Stimulated activated CD4-positive, alpha-beta T cell treated with anti-CD3 and anti-CD28 coated beads, Interleukin-4, amount 100 ng/mL, for 24 hours (primary cell): ENCODE data around the gene IZUMO3.
"Not testable (repeated sequence)": the region's sequence is repeated elsewhere in the genome, so short reads cannot be mapped to it uniquely, and the experiment has no call there.

ENCODE experiments used
- DNase-seq: peaks from one replicate; pipeline ENCODE4 v3.0.0-alpha.2; 2020

Gene IZUMO3, protein sequence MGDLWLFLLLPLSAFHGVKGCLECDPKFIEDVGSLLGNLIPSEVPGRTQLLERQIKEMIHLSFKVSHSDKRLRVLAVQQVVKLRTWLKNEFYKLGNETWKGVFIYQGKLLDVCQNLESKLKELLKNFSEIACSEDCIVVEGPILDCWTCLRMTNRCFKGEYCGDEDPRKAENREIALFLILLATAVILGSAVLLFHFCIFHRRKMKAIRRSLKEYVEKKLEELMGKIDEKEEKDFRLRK

DNA sequence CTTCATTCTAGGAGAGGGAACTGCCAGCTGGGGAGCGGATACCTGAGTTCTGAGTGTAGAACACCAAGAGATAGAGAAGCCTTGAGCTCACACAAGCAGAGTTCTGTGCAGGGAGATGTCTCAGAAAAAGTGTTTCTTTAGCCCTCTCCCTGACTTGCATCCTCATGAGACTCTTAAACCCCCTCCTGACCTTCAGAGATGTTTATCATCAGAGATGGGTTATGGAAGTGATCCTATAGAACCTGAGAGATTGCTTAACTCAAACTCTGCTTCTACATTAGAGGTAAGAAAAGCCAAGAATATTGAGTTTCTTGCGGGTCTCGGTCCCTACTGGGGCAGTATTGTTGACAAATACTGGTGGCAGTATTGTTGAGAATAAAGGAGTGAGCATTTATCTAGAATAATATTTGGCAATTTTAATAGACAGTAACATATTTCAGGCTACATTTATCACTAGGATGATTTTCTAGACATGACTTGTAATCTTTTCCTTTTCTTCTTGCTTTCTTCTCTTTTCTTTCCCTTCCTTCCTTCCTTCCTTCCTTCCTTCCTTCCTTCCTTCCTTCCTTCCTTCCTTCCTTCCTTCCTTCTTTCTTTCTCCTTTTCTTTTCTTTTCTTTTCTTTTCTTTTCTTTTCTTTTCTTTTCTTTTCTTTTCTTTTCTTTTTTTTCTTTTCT lies at the start of gene IZUMO3:
Gene IZUMO3, minus strand, starts transcription at position 51 of the 676 bp plus-strand sequence. CDS start 248 bp downstream, outside the sequence.
- no peak for DNase-seq

GRCh38 chr9:24594234-24594850 lies 48.6 kb upstream of the IZUMO3 start:
- DNase-seq = no peak

DNA sequence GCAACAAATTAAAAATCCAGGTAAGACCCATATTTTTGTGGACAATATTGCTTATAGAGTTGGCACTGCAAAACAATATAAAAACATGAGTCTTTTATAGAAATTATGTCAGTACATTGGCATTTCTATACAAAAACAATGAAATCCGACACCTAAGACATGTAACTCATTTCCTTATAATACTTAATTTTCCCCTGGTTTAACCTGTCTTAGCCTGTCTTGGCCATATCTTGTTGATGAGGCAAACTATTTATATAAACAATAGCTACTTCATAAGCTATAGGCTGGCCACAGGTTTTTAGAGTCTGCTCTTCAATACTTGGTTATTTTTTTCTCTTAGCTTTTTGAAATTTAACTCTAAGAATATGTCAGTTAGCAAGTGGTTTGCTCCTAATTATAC lies 44.7 kb upstream of the IZUMO3 start:
- no peak for DNase-seq

DNA sequence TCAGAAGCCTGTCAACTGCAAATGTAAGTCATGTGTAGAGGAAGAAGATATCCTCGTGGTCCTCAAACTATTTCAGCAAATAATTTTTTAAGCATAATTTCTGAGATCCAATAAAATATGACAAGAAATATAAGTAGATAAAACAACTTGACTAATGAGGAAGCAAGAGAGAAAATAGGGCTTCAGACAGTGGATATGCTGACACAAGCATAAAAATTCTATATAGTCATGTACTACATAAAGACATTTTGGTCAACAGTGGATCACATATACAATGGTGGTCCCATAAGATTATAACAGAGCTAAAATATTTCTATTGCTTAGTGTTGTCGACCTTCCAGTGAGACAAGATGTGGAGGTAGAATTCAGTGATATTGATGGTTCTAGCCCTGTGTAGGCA lies 42.2 kb upstream of the IZUMO3 start:
- no peak for DNase-seq

DNA sequence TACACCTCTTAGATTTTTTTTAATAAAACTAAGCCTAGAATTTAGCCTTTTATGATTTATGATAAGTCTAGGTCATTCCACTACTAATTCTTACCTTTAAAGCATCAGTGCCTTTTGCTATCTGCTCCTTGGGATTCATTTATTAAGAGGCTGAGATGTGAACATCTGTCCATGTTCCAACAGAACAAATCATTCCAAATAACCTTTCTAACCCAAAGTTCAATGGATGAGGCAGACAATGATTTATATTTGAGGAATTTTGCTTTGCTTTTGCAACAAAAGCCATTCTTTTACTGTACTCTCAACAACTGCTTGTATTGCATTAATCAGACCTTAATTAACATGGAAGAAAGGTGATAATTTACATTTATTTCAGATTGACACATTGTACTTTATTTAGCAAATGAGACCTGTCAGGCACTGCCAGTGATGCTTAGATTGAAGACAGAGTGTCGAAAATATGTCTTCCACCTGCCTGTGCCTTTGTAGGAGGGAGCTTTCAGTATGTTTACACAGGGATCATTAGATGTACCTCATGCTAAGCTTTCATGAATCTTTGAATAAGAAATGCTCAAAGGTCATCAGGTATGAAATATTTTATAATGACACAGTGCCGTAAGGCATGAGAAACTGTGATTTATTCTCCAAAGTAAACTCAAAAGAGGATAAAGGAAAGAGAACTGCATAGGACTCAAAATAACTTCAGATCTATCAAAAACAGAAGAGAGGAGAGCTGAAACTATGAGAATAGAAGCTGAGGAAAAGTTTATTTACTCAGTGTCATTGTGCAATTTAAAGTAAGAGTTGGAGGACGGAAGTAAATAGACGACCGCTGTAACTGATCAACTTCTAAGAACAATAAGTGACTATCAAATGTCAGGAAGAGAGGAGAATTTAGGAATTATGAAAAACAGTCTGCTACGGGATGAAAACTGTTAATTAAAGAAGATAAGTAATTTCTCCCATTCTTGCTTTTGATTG lies 36.7 kb upstream of the IZUMO3 start:
- no peak for DNase-seq

DNA sequence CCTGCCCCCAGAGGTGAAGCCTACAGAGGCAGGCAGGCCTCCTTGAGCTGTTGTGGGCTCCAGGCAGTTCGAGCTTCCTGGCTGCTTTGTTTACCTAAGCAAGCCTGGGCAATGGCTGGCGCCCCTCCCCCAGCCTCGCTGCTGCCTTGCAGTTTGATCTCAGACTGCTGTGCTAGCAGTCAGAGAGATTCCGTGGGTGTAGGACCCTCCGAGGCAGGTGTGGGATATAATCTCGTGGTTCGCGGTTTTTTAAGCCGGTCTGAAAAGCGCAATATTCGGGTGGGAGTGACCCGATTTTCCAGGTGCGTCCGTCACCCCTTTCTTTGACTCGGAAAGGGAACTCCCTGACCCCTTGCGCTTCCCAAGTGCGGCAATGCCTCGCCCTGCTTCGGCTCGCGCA lies 34.3 kb upstream of the IZUMO3 start:
- DNase-seq = not testable (repeated sequence)

DNA sequence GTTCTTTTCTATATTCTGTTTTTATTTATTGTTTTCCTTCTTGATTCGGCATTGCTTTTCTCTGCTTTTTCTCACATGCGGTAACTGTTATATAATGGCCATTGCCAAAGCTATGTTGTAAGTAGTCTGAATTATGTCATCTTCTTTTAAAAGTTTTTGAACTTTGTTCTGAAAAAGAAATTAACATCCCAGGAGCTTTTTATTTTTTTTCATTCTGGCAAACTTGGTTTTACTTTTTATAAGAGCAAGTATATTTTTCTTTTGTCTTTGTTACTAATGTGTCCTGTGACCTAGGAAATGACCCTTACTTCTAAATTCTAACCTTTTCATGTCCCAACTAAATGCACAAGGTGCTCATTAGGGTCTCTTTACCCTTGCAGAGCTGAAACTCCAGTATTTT lies 26.7 kb upstream of the IZUMO3 start:
- no peak for DNase-seq

- no peak for DNase-seq
These were observed 16.3 kb upstream of the IZUMO3 start for GRCh38 chr9:24561957-24562356.

- no peak for DNase-seq
These were observed 7.5 kb upstream of the IZUMO3 start for GRCh38 chr9:24553183-24553552.

GRCh38 chr9:24552526-24553182 lies 7.0 kb upstream of the IZUMO3 start:
- no peak for DNase-seq

- no peak for DNase-seq
These were observed 412 bp downstream of the IZUMO3 start for GRCh38 chr9:24545285-24545684.

GRCh38 chr9:24518545-24518944 lies 27.2 kb downstream of the IZUMO3 start:
- DNase-seq = no peak

DNA sequence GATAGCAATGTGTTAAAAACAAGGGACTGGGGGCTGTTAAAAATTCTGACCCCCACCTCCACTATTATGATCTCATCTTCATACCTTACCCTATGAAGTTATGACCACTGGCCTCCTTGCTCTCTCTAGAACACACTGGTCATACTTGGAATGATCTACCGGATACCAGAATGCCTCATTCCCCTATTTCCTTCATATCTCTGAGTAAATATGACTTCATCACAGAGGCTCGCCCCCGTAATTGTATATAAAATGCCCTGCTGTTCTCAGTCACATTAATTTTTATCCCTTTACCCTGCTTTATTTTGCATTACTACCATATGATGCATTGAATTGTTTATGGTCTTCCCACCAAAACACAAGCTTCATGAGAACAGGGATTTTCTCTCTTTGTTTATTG lies 29.2 kb downstream of the IZUMO3 start:
- DNase-seq = no peak

- DNase-seq = no peak
These were observed 35.8 kb downstream of the IZUMO3 start for GRCh38 chr9:24509850-24510249.

DNA sequence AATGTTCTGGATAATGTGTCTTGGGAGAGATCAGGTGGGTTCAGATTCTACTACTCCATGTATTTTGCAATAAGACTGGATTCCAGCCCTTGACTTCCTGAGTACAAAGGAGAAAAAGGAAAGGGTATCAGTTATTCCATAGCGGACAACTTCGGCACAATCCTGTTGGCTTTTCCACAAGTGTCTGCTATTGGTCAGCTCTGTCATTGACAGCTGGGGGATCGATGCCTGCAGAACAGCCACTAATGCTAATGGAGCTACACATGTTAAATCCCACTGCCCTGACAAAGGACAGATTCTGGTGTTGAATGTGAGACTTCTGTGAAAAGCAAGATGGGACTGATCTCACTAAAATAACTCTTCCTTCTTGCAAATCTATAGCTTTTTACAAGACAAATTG lies 41.2 kb downstream of the IZUMO3 start:
- DNase-seq = no peak

GRCh38 chr9:24502206-24502937 lies 43.3 kb downstream of the IZUMO3 start:
- no peak for DNase-seq

- no peak for DNase-seq
These were observed 44.9 kb downstream of the IZUMO3 start for GRCh38 chr9:24500761-24501160.

DNA sequence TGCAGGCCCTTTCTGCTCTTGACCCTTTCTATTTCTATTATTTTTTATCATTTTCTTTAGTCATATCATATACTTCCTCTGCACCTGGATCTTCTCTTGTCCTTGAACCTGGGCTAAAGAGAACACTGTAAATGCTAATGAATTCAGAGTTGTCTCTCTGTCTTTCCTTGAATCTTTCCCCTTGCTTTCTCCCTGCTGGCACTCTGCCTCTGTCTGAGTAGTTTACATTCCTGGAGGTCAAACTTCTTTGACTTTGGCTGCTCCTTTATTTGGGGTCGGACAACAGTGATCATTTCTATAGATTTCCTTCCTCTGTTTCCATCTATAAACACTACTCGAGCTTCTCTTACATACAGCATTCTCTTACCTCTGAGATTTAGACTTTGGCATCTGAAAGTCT lies 47.1 kb downstream of the IZUMO3 start:
- no peak for DNase-seq

GRCh38 chr9:24497671-24498070 lies 48.0 kb downstream of the IZUMO3 start:
- no peak for DNase-seq
